ENCODE results near the gene CRYBG1.
"Not testable (repeated sequence)": the region's sequence is repeated elsewhere in the genome, so short reads cannot be mapped to it uniquely, and the experiment has no call there.

CRYBG1 gene

GRCh38 chr6:106398621-106399020 is 38.1 kb downstream of the CRYBG1 start:
- Histone ChIP-seq H3K4me1 (ENCODE audit: insufficient read depth, low read length, poor library complexity, severe bottlenecking) (no peaks in the 10 kb centered on the region), H3K79me2 (ENCODE audit: insufficient read depth, low read length) (no peaks in the 10 kb centered on the region), H4K20me1 (ENCODE audit: insufficient read depth, low read length, poor library complexity, severe bottlenecking) (no peaks in the 10 kb centered on the region), H2AFZ (ENCODE audit: low read length) (no peak overlapping the region), H3K27me3 (ENCODE audit: insufficient read depth, low read length, poor library complexity, severe bottlenecking) (no peaks in the 10 kb centered on the region), H3K9me3 (ENCODE audit: insufficient read depth, low read depth, low read length) (no peaks in the 10 kb centered on the region), H3K4me2 (ENCODE audit: low read depth, low read length, poor library complexity, severe bottlenecking) (no peak overlapping the region), H3K36me3 (ENCODE audit: insufficient read depth, low read length) (no peaks in the 10 kb centered on the region), H3K9me2 (replicated peaks; ENCODE audit: low read depth, low read length) (no peaks in the 10 kb centered on the region), H3K4me3 (ENCODE audit: low read length, poor library complexity, severe bottlenecking) (no peak overlapping the region), H3F3A (ENCODE audit: low read depth) (no peaks in the 10 kb centered on the region), H3K9ac (ENCODE audit: low read depth, low read length, poor library complexity, severe bottlenecking) (no peak overlapping the region)
- TF ChIP-seq CTCF (conservative IDR thresholded peaks at IDR 0.05; ENCODE audit: low read length) (no peak), EZH2phosphoT487 (IDR thresholded peaks at IDR 0.05; ENCODE audit: borderline replicate concordance) (no peak)

- not testable (repeated sequence) for H3K9me3 ChIP-seq (ENCODE audit: insufficient read depth, low read depth, low read length); H4K20me1 ChIP-seq (ENCODE audit: insufficient read depth, low read length, poor library complexity, severe bottlenecking); H3K79me2 ChIP-seq (ENCODE audit: insufficient read depth, low read length); H3K4me3 ChIP-seq (ENCODE audit: low read length, poor library complexity, severe bottlenecking); H3F3A ChIP-seq (ENCODE audit: low read depth); H2AFZ ChIP-seq (ENCODE audit: low read length); H3K27me3 ChIP-seq (ENCODE audit: insufficient read depth, low read length, poor library complexity, severe bottlenecking); H3K4me2 ChIP-seq (ENCODE audit: low read depth, low read length, poor library complexity, severe bottlenecking); H3K4me1 ChIP-seq (ENCODE audit: insufficient read depth, low read length, poor library complexity, severe bottlenecking); H3K9ac ChIP-seq (ENCODE audit: low read depth, low read length, poor library complexity, severe bottlenecking); H3K36me3 ChIP-seq (ENCODE audit: insufficient read depth, low read length); H3K9me2 ChIP-seq (replicated peaks; ENCODE audit: low read depth, low read length)
These were observed 44.5 kb downstream of the CRYBG1 start for GRCh38 chr6:106405044-106405443.

- Histone ChIP-seq H3K79me2 (ENCODE audit: insufficient read depth, low read length) (no peaks in the 10 kb centered on the region), H4K20me1 (ENCODE audit: insufficient read depth, low read length, poor library complexity, severe bottlenecking) (no peaks in the 10 kb centered on the region), H2AFZ (ENCODE audit: low read length) (no peak overlapping the region), H3K9me2 (replicated peaks; ENCODE audit: low read depth, low read length) (no peaks in the 10 kb centered on the region), H3K36me3 (ENCODE audit: insufficient read depth, low read length) (no peaks in the 10 kb centered on the region), H3K9me3 (ENCODE audit: insufficient read depth, low read depth, low read length) (no peaks in the 10 kb centered on the region), H3K9ac (ENCODE audit: low read depth, low read length, poor library complexity, severe bottlenecking) (no peak overlapping the region), H3K27me3 (ENCODE audit: insufficient read depth, low read length, poor library complexity, severe bottlenecking) (no peaks in the 10 kb centered on the region), H3K4me3 (ENCODE audit: low read length, poor library complexity, severe bottlenecking) (no peak overlapping the region), H3K4me1 (ENCODE audit: insufficient read depth, low read length, poor library complexity, severe bottlenecking) (no peaks in the 10 kb centered on the region), H3K4me2 (ENCODE audit: low read depth, low read length, poor library complexity, severe bottlenecking) (no peak overlapping the region), H3F3A (ENCODE audit: low read depth) (no peaks in the 10 kb centered on the region)
- TF ChIP-seq CTCF (conservative IDR thresholded peaks at IDR 0.05; ENCODE audit: low read length) (no peak), EZH2phosphoT487 (IDR thresholded peaks at IDR 0.05; ENCODE audit: borderline replicate concordance) (no peak)
These were observed 50.5 kb downstream of the CRYBG1 start for GRCh38 chr6:106411056-106411455.

- no peak overlapping the region for H3K9ac ChIP-seq (ENCODE audit: low read depth, low read length, poor library complexity, severe bottlenecking)
- no peak overlapping the region for H3K4me3 ChIP-seq (ENCODE audit: low read length, poor library complexity, severe bottlenecking)
- no peaks in the 10 kb centered on the region for H3K9me3 ChIP-seq (ENCODE audit: insufficient read depth, low read depth, low read length)
- no peak overlapping the region for H3K4me2 ChIP-seq (ENCODE audit: low read depth, low read length, poor library complexity, severe bottlenecking)
- no peaks in the 10 kb centered on the region for H3K4me1 ChIP-seq (ENCODE audit: insufficient read depth, low read length, poor library complexity, severe bottlenecking)
- H3K27me3 ChIP-seq (ENCODE audit: insufficient read depth, low read length, poor library complexity, severe bottlenecking) = no peaks in the 10 kb centered on the region
- H3K36me3 ChIP-seq (ENCODE audit: insufficient read depth, low read length) = no peaks in the 10 kb centered on the region
- H2AFZ ChIP-seq (ENCODE audit: low read length) = no peak overlapping the region
- no peak for TF ChIP-seq EZH2phosphoT487 (IDR thresholded peaks at IDR 0.05; ENCODE audit: borderline replicate concordance)
- TF ChIP-seq CTCF (conservative IDR thresholded peaks at IDR 0.05; ENCODE audit: low read length) = no peak
- H3F3A ChIP-seq (ENCODE audit: low read depth) = no peaks in the 10 kb centered on the region
- H3K79me2 ChIP-seq (ENCODE audit: insufficient read depth, low read length) = no peaks in the 10 kb centered on the region
- H3K9me2 ChIP-seq (replicated peaks; ENCODE audit: low read depth, low read length) = no peaks in the 10 kb centered on the region
- no peaks in the 10 kb centered on the region for H4K20me1 ChIP-seq (ENCODE audit: insufficient read depth, low read length, poor library complexity, severe bottlenecking)
These were observed 51.2 kb downstream of the CRYBG1 start for GRCh38 chr6:106411643-106412200.

All from Loucy (cell line).